HG03108 (cell line): ENCODE results near the gene ZCCHC2.

Source experiments
- ATAC-seq: cut with Tn5 transposase; IDR thresholded peaks from one replicate; pipeline ENCODE4 v1.9.1; 2021; ENCODE audit warnings: moderate library complexity; ENCODE audit not compliant: unreplicated experiment

Gene ZCCHC2

GRCh38 chr18:62509779-62510178 lies 13.0 kb upstream of the ZCCHC2 start:
- no peak for ATAC-seq

- ATAC-seq, result no peak
These were observed 12.0 kb upstream of the ZCCHC2 start for GRCh38 chr18:62510789-62511188.

- no peak for ATAC-seq
These were observed 10.3 kb upstream of the ZCCHC2 start for GRCh38 chr18:62512532-62512931.

- no peak for ATAC-seq
These were observed 9.8 kb upstream of the ZCCHC2 start for GRCh38 chr18:62512996-62513395.

GRCh38 chr18:62514570-62514969 lies 8.3 kb upstream of the ZCCHC2 start:
- no peak for ATAC-seq

DNA sequence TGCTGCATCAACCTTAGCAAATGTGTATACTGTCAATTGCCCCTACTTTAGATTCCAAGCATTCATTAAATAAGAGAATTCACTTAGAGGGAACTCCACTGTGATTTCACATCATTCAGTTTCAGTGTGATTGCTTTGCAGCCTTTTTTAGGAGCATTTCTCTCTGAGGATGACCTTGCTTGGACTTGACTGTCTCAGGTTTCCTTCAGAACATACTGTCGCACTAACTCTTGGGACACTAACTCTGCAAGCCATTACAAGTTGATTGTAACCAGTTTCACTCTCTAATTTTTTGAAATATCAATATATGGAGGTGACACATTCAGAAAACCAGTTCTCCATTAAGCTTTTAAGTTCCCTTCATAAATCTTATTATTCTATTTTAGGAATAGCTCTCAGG lies 6.6 kb upstream of the ZCCHC2 start:
- no peak for ATAC-seq

DNA sequence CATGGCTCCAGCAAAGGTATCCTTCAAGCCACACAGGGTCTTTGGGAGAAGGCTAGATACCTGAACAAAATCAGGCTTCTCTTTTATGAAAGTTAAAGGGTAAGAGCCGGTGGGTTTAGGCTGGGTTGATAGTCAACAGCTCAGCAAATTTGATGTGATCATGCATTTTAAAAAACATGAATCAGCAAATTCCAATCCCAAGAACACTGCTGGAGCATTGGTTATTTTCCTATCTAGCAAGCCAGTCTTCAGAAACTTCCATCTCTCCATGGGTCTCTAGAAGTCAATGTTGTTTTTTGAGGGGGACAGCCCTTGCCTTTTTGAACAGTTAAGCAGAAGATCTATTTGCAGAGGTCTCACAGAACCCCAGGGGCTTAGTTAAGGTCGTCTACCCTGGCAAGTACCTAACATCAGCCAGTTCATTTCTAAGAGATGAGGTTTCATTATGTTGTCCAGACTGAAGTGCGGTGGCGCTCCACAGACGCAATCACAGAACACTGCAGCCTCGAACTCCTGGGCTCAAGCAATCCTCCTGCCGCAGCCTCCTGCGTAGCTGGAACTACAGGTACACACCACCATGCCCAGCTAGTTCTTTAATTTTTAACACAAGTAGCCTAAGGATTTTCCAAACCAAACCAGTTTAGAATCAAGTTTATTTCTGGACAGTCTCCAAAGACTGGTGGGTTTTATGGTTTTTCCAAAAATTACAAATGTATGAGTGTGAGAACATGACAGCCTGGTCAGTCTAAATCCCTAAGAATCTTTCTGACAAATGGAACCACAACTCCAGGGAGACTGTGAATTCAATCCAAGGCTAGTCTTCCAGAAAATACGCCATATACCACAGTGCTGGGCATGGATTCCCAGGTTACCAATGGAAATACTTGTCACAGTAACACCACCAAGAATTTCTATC lies 4.1 kb upstream of the ZCCHC2 start:
- no peak for ATAC-seq

DNA sequence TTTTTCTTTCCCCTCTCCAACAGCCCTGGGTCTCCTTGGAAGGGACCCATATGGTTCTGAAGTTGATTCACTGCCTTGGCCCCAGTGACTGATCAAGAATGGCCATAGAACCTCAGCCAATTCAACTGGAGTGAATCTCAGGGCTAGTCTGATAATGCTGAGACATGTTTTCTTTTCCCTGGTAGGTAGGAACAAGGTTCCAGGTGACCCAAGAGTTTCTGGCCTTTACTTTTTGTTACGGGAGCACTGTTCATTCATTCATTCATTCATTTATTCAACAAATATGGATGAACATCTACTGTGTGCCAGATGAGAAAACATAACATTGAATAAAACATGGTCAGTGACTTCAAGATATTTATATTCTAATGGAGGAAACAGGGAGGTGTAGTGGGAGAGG lies 3.1 kb upstream of the ZCCHC2 start:
- no peak for ATAC-seq

- no peak for ATAC-seq
These were observed 1.7 kb upstream of the ZCCHC2 start for GRCh38 chr18:62521082-62521481.

- ATAC-seq, result no peak
These were observed 1.2 kb upstream of the ZCCHC2 start for GRCh38 chr18:62521593-62521992.

DNA sequence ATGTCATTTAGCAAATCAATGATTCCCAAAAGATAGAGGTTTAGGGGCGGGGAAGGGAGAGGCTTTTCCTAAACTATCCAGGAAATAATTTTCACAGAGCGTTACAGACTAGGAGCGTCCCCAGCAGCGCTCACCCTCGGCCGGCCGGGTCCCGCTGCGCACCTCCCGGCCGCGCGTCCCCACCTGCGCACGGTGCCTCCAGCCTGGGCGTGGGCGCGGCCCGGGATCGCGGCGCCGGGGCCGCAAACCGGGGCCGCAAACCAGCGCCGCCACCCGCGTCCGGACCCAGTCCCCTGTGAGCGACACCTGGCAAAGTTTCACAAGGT lies 684 bp upstream of the ZCCHC2 start:
- no peak for ATAC-seq

- no peak for ATAC-seq
These were observed 397 bp downstream of the ZCCHC2 start for GRCh38 chr18:62523255-62523588.

- no peak for ATAC-seq
These were observed 1.0 kb downstream of the ZCCHC2 start for GRCh38 chr18:62523631-62524439.

DNA sequence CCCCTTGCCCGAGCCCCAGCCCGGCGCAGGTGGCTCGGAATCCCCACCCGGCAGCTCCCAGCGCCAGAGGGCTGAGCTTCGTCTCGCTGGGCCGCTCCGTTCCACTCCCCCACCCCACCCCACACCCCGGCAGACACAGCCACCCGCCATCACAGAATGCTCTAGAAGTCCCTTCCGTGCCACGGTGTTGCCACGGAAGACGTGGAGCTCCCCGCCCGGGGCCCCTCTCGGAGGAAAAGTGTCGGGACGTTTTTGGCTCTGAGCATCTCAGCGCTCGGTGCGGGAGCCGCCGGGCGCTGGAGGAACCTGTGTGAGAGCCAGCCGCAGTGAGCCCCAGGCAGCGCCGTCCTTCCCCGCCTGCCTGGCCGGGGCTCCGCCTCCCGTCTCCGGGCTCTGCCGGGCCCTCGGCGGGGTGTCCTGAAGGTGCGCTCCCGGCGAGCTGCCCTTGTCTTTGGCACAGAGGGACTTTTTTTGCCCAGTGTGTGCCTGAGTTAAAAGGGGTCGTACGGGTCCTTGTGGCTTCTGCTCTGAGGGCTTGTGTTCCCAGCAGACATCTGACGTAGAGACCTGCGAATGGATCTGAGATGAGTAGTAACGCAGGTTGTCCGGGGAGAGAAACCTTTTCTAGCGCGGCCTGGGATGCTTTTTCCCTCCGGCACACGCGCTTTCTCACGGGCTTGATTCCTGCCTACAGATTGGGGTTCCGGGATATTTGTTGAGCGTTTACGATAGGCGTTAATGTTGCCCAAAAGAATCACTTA lies 1.8 kb downstream of the ZCCHC2 start:
- no peak for ATAC-seq

- ATAC-seq, result no peak
These were observed 2.8 kb downstream of the ZCCHC2 start for GRCh38 chr18:62525608-62526007.

- no peak for ATAC-seq
These were observed 3.5 kb downstream of the ZCCHC2 start for GRCh38 chr18:62526098-62527025.

DNA sequence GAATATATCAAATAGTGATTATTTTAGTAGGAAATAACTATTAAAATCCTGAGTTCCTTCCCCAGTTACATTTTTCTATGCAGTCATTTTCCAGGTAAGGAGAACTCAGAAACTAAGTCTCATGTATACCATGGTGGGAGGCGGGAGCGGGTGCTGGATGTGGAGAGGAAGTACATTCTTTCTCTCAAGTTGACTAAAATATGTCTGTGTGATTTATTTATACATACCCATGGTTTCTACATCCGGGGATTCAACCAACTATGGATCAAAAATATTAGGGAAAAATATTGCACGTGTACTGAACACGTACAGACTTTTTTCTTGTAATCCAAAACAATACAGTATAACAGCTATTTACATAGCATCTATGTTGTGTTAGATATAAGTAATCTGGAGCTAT lies 6.8 kb downstream of the ZCCHC2 start:
- ATAC-seq, result no peak

DNA sequence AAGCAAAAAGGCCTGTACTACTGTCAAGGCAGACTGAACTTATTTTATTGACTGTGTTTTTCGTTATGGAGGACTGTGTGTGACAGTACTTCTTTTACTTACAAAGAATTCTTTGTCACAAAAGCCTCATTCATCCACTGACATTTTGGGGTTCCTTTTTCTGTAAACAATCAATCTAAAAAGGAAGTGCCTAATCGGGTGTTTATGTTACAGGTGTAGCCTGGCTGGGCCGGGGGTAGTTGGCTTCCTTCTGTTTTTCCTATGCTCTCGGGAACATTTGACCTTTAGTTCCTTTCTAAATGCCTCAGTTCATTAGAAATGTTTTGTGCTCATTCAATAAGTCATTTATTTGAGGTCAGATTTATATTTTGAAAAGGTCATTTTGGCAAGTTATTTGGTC lies 8.3 kb downstream of the ZCCHC2 start:
- ATAC-seq, result no peak

DNA sequence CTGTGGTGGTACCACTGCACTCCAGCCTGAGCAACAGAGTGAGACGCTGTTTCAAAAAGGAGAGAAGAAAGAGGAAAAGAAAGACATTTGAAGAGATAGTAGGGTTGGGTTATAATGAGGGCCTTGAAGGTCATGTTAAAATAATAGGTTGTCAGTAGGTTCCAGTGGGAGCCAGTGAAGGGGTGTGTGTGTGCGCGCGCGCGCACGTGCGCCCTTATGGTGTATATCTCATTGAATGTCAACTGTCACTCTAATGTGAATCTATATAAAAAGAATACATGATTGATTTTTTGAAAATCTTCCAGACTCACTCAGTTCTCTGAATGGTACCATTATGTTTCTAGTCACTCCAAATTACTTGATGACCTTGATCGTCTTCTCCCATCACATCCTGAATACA lies 9.1 kb downstream of the ZCCHC2 start:
- ATAC-seq, result no peak

DNA sequence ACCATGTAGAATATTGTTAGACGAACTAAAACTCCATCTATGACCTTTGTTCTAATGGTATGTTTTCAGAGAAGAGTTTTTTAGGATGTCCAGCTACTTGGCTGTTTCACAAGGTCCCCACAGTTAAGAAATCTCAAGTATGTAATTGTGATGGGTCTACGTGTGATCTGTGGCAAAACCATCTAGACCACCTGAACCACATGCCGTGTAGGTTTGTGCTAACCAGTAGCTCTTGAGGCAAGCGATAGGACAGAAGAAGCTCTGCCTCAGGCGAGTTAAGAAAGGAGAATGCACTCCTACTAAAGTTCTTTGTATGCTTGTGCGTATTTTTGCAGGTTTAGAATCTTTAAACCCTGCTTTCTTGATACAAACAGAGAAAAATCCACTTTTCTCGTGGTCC lies 13.2 kb downstream of the ZCCHC2 start:
- no peak for ATAC-seq
